MM.1S (cell line): Measurements from ENCODE around the gene MMP3.

Source experiments
- DNase-seq: peaks from one replicate; pipeline ENCODE4 v3.0.0-alpha.2; 2015
- H2AFZ ChIP-seq: fragments of 300-600 bp; sonication (generic); 2 replicates; pipeline ENCODE4 v1.6.0; 2016; ENCODE audit warnings: antibody characterized with exemption, low read length
- H3F3A ChIP-seq: fragments of 300-600 bp; sonication (generic); 2 replicates; pipeline ENCODE4 v1.6.1; 2016; ENCODE audit warnings: mild to moderate bottlenecking, antibody characterized with exemption, low read length, moderate library complexity, mixed read lengths; ENCODE audit not compliant: insufficient read depth
- H3K27ac ChIP-seq: fragments of 300-600 bp; sonication (generic); 2 replicates; pipeline ENCODE4 v1.5.1; 2016; ENCODE audit warnings: mild to moderate bottlenecking, low read length
- H3K27me3 ChIP-seq: fragments of 300-600 bp; sonication (generic); replicated peaks from 2 replicates; pipeline ENCODE4 v1.6.0; 2016; ENCODE audit warnings: low read length; ENCODE audit not compliant: insufficient read depth
- H3K36me3 ChIP-seq: fragments of 300-600 bp; sonication (generic); replicated peaks from 2 replicates; pipeline ENCODE4 v1.6.1; 2016; ENCODE audit warnings: mild to moderate bottlenecking, low read length, mixed read lengths; ENCODE audit not compliant: insufficient read depth
- H3K4me1 ChIP-seq: fragments of 300-600 bp; sonication (generic); 2 replicates; pipeline ENCODE4 v1.6.1; 2016; ENCODE audit warnings: low read length, mixed read lengths
- H3K4me2 ChIP-seq: fragments of 300-600 bp; sonication (generic); 2 replicates; pipeline ENCODE4 v1.6.0; 2016; ENCODE audit warnings: low read depth, low read length
- H3K4me3 ChIP-seq: fragments of 300-600 bp; sonication (generic); 2 replicates; pipeline ENCODE4 v1.5.1; 2016; ENCODE audit warnings: low read length, mixed read lengths
- H3K79me2 ChIP-seq: fragments of 300-600 bp; sonication (generic); 2 replicates; pipeline ENCODE4 v1.6.1; 2016; ENCODE audit warnings: mixed run types, low read length, mixed read lengths
- H3K9ac ChIP-seq: fragments of 300-600 bp; sonication (generic); 2 replicates; pipeline ENCODE4 v1.6.1; 2016; ENCODE audit warnings: low read length, mixed read lengths
- H3K9me2 ChIP-seq: fragments of 300-600 bp; sonication (generic); replicated peaks from 2 replicates; pipeline ENCODE4 v1.6.1; 2016; ENCODE audit warnings: mild to moderate bottlenecking, low read length, mixed read lengths; ENCODE audit not compliant: insufficient read depth
- H3K9me3 ChIP-seq: fragments of 300-600 bp; sonication (generic); replicated peaks from 2 replicates; pipeline ENCODE4 v1.6.1; 2016; ENCODE audit warnings: mild to moderate bottlenecking, low read length, mixed read lengths; ENCODE audit not compliant: insufficient read depth
- H4K20me1 ChIP-seq: fragments of 300-600 bp; sonication (generic); 2 replicates; pipeline ENCODE4 v1.6.1; 2016; ENCODE audit warnings: mild to moderate bottlenecking, low read length, moderate library complexity, mixed read lengths; ENCODE audit not compliant: insufficient read depth
- CTCF ChIP-seq: fragments of 300-600 bp; sonication (generic); IDR thresholded peaks from 2 replicates; pipeline ENCODE4 v1.5.1; 2016; ENCODE audit warnings: antibody characterized with exemption, low read length, mixed read lengths
- EZH2 ChIP-seq: fragments of 300-600 bp; sonication (generic); optimal IDR thresholded peaks from 2 replicates; pipeline ENCODE3; 2017; ENCODE audit warnings: low read depth, mild to moderate bottlenecking, antibody characterized with exemption, low read length, mixed read lengths
- EZH2phosphoT487 ChIP-seq: fragments of 300-600 bp; sonication (generic); IDR thresholded peaks from 2 replicates; pipeline ENCODE4 v1.6.1; 2018; ENCODE audit warnings: antibody characterized with exemption, low read length

Gene MMP3

GRCh38 chr11:102829316-102830000 lies 14.0 kb downstream of the MMP3 start:
- Histone ChIP-seq H3K27me3 (no peaks in the 10 kb centered on the region), H3K4me3 (no peak overlapping the region), H3K79me2 (no peaks in the 10 kb centered on the region), H2AFZ (no peak overlapping the region), H3K36me3 (no peaks in the 10 kb centered on the region), H4K20me1 (no peaks in the 10 kb centered on the region), H3K27ac (no peak overlapping the region), H3K9ac (no peak overlapping the region), H3F3A (no peaks in the 10 kb centered on the region), H3K9me3 (no peaks in the 10 kb centered on the region), H3K4me2 (no peak overlapping the region), H3K9me2 (no peaks in the 10 kb centered on the region), H3K4me1 (no peaks in the 10 kb centered on the region)
- TF ChIP-seq EZH2 (no peak), CTCF (no peak), EZH2phosphoT487 (no peak)
- no peak for DNase-seq

GRCh38 chr11:102824556-102824955 lies 18.9 kb downstream of the MMP3 start:
- H3K36me3 ChIP-seq, result no peaks in the 10 kb centered on the region
- no peaks in the 10 kb centered on the region for H3K79me2 ChIP-seq
- no peaks in the 10 kb centered on the region for H3K9me3 ChIP-seq
- no peaks in the 10 kb centered on the region for H3K9me2 ChIP-seq
- DNase-seq, result no peak
- no peaks in the 10 kb centered on the region for H3F3A ChIP-seq
- no peak overlapping the region for H3K4me2 ChIP-seq
- H3K4me1 ChIP-seq, result no peaks in the 10 kb centered on the region
- H3K27ac ChIP-seq, result no peak overlapping the region
- no peak overlapping the region for H3K4me3 ChIP-seq
- no peaks in the 10 kb centered on the region for H4K20me1 ChIP-seq
- no peak overlapping the region for H2AFZ ChIP-seq
- H3K9ac ChIP-seq, result no peak overlapping the region
- no peaks in the 10 kb centered on the region for H3K27me3 ChIP-seq
- no peak for TF ChIP-seq CTCF
- TF ChIP-seq EZH2, result no peak
- TF ChIP-seq EZH2phosphoT487, result no peak

- Histone ChIP-seq H3K79me2 (no peaks in the 10 kb centered on the region), H3K4me3 (no peak overlapping the region), H3K9ac (no peak overlapping the region), H3F3A (no peaks in the 10 kb centered on the region), H4K20me1 (no peaks in the 10 kb centered on the region), H3K4me1 (no peaks in the 10 kb centered on the region), H3K9me2 (no peaks in the 10 kb centered on the region), H3K27me3 (no peaks in the 10 kb centered on the region), H3K27ac (no peak overlapping the region), H2AFZ (no peak overlapping the region), H3K4me2 (no peak overlapping the region), H3K36me3 (no peaks in the 10 kb centered on the region), H3K9me3 (no peaks in the 10 kb centered on the region)
- peak; percentile 57 for DNase-seq
- TF ChIP-seq EZH2phosphoT487 (no peak), CTCF (no peak), EZH2 (no peak)
Measured at GRCh38 chr11:102819491-102819890, 23.9 kb downstream of the MMP3 start.
